ENCODE results near the gene SCARB1. TPM values are rescaled to one million over a fixed set of nuclear protein-coding genes. Genes with fewer than 3 reads are reported as not detected.

The SCARB1 gene
- total and polyA plus RNA-seq, 2 of the 13 experiments (the other 11 are each of a cell fraction or from before 2014, with no cell fraction given): 63.4 to 160 TPM

DNA sequence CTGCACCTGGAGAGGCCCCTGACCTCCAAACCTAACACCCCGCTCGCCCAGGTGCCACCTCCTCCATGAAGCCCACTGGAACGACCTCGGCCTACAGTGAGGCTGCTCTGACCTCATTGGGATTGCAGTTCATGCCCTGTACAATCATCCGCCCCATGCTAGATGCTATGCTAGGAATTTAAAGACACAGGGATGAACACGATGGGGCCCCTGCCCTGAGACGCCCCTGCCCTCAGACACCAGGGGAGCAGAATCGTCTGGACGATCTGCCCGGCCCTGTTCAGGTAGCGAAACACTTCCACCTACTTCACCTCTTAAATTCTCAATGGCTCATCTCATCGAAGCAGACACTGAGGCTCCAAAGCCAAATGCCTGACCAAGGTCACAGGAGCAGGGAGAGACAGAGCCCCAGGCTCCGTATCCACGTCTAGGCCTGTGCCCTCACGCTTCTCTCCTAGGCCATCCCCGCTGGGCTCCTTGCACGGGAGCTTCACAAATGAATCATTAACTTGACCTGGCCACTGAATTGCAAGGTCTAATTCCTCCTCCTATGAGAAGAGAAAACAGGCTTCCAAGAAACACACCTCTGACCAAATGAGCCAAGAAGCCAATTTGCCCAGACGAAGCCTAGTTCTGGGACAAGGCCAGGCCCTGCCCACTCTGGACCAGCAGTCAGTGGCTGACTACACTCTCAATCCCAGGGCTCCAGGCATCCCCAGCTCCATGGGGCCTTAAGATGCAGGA lies 35.2 kb downstream of the SCARB1 start (continued):
- no peak for TF ChIP-seq ZNF564 (CRISPR knock-in tag; IDR thresholded peaks at IDR 0.05)
- TF ChIP-seq, protein P1, sequence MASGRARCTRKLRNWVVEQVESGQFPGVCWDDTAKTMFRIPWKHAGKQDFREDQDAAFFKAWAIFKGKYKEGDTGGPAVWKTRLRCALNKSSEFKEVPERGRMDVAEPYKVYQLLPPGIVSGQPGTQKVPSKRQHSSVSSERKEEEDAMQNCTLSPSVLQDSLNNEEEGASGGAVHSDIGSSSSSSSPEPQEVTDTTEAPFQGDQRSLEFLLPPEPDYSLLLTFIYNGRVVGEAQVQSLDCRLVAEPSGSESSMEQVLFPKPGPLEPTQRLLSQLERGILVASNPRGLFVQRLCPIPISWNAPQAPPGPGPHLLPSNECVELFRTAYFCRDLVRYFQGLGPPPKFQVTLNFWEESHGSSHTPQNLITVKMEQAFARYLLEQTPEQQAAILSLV (CRISPR knock-in tag; IDR thresholded peaks at IDR 0.05; ENCODE audit: borderline replicate concordance): peak; percentile 76; the same call in 1 of the 2 replicates
- TF ChIP-seq, protein P2, sequence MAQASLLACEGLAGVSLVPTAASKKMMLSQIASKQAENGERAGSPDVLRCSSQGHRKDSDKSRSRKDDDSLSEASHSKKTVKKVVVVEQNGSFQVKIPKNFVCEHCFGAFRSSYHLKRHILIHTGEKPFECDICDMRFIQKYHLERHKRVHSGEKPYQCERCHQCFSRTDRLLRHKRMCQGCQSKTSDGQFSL (CRISPR knock-in tag; IDR thresholded peaks at IDR 0.05): no peak
- TF ChIP-seq, protein P3, sequence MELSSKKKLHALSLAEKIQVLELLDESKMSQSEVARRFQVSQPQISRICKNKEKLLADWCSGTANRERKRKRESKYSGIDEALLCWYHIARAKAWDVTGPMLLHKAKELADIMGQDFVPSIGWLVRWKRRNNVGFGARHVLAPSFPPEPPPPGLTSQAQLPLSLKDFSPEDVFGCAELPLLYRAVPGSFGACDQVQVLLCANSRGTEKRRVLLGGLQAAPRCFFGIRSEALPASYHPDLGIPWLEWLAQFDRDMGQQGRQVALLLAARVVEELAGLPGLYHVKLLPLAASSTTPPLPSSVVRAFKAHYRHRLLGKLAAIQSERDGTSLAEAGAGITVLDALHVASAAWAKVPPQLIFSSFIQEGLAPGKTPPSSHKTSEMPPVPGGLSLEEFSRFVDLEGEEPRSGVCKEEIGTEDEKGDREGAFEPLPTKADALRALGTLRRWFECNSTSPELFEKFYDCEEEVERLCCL (CRISPR knock-in tag; IDR thresholded peaks at IDR 0.05; ENCODE audit: borderline replicate concordance): no peak
- TF ChIP-seq ZNF33A (CRISPR knock-in tag; IDR thresholded peaks at IDR 0.05; ENCODE audit: borderline replicate concordance): no peak
- TF ChIP-seq ZC3H13 (CRISPR knock-in tag; IDR thresholded peaks at IDR 0.05): no peak
- TF ChIP-seq ZNF34 (CRISPR knock-in tag; IDR thresholded peaks at IDR 0.05; ENCODE audit: borderline replicate concordance): peak; percentile 42; the same call in 1 of the 2 replicates
- TF ChIP-seq IRX3 (CRISPR knock-in tag; IDR thresholded peaks at IDR 0.05; ENCODE audit: borderline replicate concordance, low read depth): no peak
- TF ChIP-seq, protein P4, sequence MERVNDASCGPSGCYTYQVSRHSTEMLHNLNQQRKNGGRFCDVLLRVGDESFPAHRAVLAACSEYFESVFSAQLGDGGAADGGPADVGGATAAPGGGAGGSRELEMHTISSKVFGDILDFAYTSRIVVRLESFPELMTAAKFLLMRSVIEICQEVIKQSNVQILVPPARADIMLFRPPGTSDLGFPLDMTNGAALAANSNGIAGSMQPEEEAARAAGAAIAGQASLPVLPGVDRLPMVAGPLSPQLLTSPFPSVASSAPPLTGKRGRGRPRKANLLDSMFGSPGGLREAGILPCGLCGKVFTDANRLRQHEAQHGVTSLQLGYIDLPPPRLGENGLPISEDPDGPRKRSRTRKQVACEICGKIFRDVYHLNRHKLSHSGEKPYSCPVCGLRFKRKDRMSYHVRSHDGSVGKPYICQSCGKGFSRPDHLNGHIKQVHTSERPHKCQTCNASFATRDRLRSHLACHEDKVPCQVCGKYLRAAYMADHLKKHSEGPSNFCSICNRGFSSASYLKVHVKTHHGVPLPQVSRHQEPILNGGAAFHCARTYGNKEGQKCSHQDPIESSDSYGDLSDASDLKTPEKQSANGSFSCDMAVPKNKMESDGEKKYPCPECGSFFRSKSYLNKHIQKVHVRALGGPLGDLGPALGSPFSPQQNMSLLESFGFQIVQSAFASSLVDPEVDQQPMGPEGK (CRISPR knock-in tag; IDR thresholded peaks at IDR 0.05): 0 out of 2 replicates have a peak, but pooled peaks have one; percentile 50
- TF ChIP-seq RARA (CRISPR knock-in tag; IDR thresholded peaks at IDR 0.05): peak; percentile 48
- TF ChIP-seq DPF2 (CRISPR knock-in tag; IDR thresholded peaks at IDR 0.05; ENCODE audit: borderline replicate concordance, low read depth): no peak; the same call in 1 of the 2 replicates
- TF ChIP-seq ZNF619 (CRISPR knock-in tag; IDR thresholded peaks at IDR 0.05): no peak
- no peak for TF ChIP-seq SRY (CRISPR knock-in tag; IDR thresholded peaks at IDR 0.05)
- peak; percentile 64 for TF ChIP-seq POLR2G (IDR thresholded peaks at IDR 0.05; ENCODE audit: low read depth, low read length)
- TF ChIP-seq ZNF781 (CRISPR knock-in tag; IDR thresholded peaks at IDR 0.05; ENCODE audit: borderline replicate concordance, not compliant biosample characterization): no peak
- TF ChIP-seq ZNF101 (CRISPR knock-in tag; IDR thresholded peaks at IDR 0.05; ENCODE audit: borderline replicate concordance, low read depth): no peak
- TF ChIP-seq NR3C1 (CRISPR knock-in tag; IDR thresholded peaks at IDR 0.05): no peak
- no peak for TF ChIP-seq SP2 (CRISPR knock-in tag; IDR thresholded peaks at IDR 0.05)
- TF ChIP-seq PRPF4 (IDR thresholded peaks at IDR 0.05; ENCODE audit: low read depth, low read length, poor library complexity, severe bottlenecking): no peak
- peak; percentile 38 for TF ChIP-seq HDAC1 (CRISPR knock-in tag; IDR thresholded peaks at IDR 0.05)
- TF ChIP-seq SNAPC2 (CRISPR knock-in tag; IDR thresholded peaks at IDR 0.05): no peak
- TF ChIP-seq ZSCAN22 (CRISPR knock-in tag; IDR thresholded peaks at IDR 0.05): no peak
- no peak for TF ChIP-seq CBX1 (IDR thresholded peaks at IDR 0.05; ENCODE audit: low read depth)
- no peak; the same call in 1 of the 2 replicates for TF ChIP-seq ARNTL (CRISPR knock-in tag; IDR thresholded peaks at IDR 0.05)
- TF ChIP-seq TCF7L2 (IDR thresholded peaks at IDR 0.05; ENCODE audit: low read depth, low read length): no peak
- no peak for TF ChIP-seq FOXO1 (CRISPR knock-in tag; IDR thresholded peaks at IDR 0.05)
- no peak for TF ChIP-seq HNRNPUL1 (IDR thresholded peaks at IDR 0.05; ENCODE audit: low read depth, low read length)
